Heart left ventricle (tissue), 13 donors: ENCODE data around the gene NAPG.

Experiments
- POLR2A ChIP-seq, 2 donors: fragments of 450-650 bp; IDR thresholded peaks; one replicate each; pipeline ENCODE4 v1.6.1; 2017; ENCODE audit warnings: antibody characterized with exemption in 2 of 2, mild to moderate bottlenecking in 2 of 2, moderate library complexity in 2 of 2
- TF ChIP-seq, protein P1 (sequence below), 12 donors: fragments of 200-600 bp; sonication (generic) in 4 of 12; IDR thresholded peaks; one replicate each; pipeline versions ENCODE4 v1.5.0 to v1.8.0; 2018 to 2022; ENCODE audit warnings: antibody characterized with exemption in 12 of 12, mild to moderate bottlenecking in 5 of 12
- donor health status: ischemic (EF 13 %, LVEDD 7.1; RV severe dilation, severe dysfunction).
- donor health status: DM: no; HTN: yes; CAD: no.
- donor health status: DM: no; HTN: no; CAD: no.
- donor health status: ischemic (EF 25% LVEDD 6.9; RV normal size, moderate dysfunction).
- donor health status: ischemic (EF 25% LVEDD 5.7; RV mildly dilated, moderate dysfunction).
- donor health status: ischemic (EF 35%, LVEDD 5.7; RV mildly dilated, moderate dysfunction).
- donor health status: nonischemic (EF 11% LVEDD 7.7; RV severe dilation, severe dysfunction).
- donor health status: DM: yes; HTN: yes; CAD: no.
- donor health status: PGD.
- donor health status: ischemic (EF 29% LVEDD 5.4; RV normal size, mild dysfunction).
- donor health status: nonischemic (EF 23%, LVEDD 6.1; RV moderate dilation, normal function).

DNA sequence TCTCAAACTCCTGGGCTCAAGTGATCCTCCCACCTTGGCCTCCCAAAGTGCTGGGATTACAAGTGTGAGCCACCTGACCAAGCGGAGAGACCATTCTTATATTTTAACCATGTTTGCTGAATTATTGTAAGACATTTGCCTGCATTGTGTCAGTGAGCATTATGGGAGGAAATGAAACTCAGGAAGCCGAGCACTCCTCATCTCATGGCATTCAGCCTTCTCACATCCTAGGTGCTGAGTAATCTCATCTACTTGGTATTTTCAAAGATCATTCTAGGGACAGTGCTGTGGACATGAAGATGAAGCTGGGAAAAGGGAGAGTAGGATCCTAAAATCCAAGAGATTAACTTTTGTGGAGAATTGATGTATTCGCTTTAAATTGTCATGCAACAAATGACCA is 66.1 kb downstream of the NAPG start:
- TF ChIP-seq, protein P1, sequence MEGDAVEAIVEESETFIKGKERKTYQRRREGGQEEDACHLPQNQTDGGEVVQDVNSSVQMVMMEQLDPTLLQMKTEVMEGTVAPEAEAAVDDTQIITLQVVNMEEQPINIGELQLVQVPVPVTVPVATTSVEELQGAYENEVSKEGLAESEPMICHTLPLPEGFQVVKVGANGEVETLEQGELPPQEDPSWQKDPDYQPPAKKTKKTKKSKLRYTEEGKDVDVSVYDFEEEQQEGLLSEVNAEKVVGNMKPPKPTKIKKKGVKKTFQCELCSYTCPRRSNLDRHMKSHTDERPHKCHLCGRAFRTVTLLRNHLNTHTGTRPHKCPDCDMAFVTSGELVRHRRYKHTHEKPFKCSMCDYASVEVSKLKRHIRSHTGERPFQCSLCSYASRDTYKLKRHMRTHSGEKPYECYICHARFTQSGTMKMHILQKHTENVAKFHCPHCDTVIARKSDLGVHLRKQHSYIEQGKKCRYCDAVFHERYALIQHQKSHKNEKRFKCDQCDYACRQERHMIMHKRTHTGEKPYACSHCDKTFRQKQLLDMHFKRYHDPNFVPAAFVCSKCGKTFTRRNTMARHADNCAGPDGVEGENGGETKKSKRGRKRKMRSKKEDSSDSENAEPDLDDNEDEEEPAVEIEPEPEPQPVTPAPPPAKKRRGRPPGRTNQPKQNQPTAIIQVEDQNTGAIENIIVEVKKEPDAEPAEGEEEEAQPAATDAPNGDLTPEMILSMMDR (IDR thresholded peaks at IDR 0.05): no peak
- no peak for TF ChIP-seq POLR2A (IDR thresholded peaks at IDR 0.05)
